ENCODE data around the gene BRD4.

Gene BRD4

GRCh38 chr19:15374796-15375440 is 42.6 kb upstream of the BRD4 start:
- no peak for DNase-seq (ENCODE audit: low read depth)
- no peak for TF ChIP-seq CTCF (IDR thresholded peaks at IDR 0.05; ENCODE audit: control insufficient read depth, insufficient read depth, low read depth, low read length, missing control alignments)
- no peak overlapping the region for H3K4me3 ChIP-seq (ENCODE audit: control insufficient read depth, low read depth, low read length)

GRCh38 chr19:15374105-15374651 is 41.8 kb upstream of the BRD4 start:
- H3K4me3 ChIP-seq (ENCODE audit: control insufficient read depth, low read depth, low read length): no peak overlapping the region
- TF ChIP-seq CTCF (IDR thresholded peaks at IDR 0.05; ENCODE audit: control insufficient read depth, insufficient read depth, low read depth, low read length, missing control alignments): no peak
- no peak for DNase-seq (ENCODE audit: low read depth)

GRCh38 chr19:15373644-15374043 is 41.3 kb upstream of the BRD4 start:
- TF ChIP-seq CTCF (IDR thresholded peaks at IDR 0.05; ENCODE audit: control insufficient read depth, insufficient read depth, low read depth, low read length, missing control alignments): no peak
- no peak for DNase-seq (ENCODE audit: low read depth)
- H3K4me3 ChIP-seq (ENCODE audit: control insufficient read depth, low read depth, low read length): no peak overlapping the region

- DNase-seq (ENCODE audit: low read depth): no peak
- no peak overlapping the region for H3K4me3 ChIP-seq (ENCODE audit: control insufficient read depth, low read depth, low read length)
- TF ChIP-seq CTCF (IDR thresholded peaks at IDR 0.05; ENCODE audit: control insufficient read depth, insufficient read depth, low read depth, low read length, missing control alignments): no peak
Measured at GRCh38 chr19:15372891-15373301, 40.6 kb upstream of the BRD4 start.

GRCh38 chr19:15372470-15372869 is 40.1 kb upstream of the BRD4 start:
- TF ChIP-seq CTCF (IDR thresholded peaks at IDR 0.05; ENCODE audit: control insufficient read depth, insufficient read depth, low read depth, low read length, missing control alignments): no peak
- DNase-seq (ENCODE audit: low read depth): no peak
- H3K4me3 ChIP-seq (ENCODE audit: control insufficient read depth, low read depth, low read length): no peak overlapping the region

GRCh38 chr19:15371786-15372380 is 39.5 kb upstream of the BRD4 start:
- no peak for DNase-seq (ENCODE audit: low read depth)
- no peak overlapping the region for H3K4me3 ChIP-seq (ENCODE audit: control insufficient read depth, low read depth, low read length)
- TF ChIP-seq CTCF (IDR thresholded peaks at IDR 0.05; ENCODE audit: control insufficient read depth, insufficient read depth, low read depth, low read length, missing control alignments): no peak

Data from AG09309 (cell line).